H1 (cell line): ENCODE measurements around the gene HACL1. TPM values are rescaled to one million over a fixed set of nuclear protein-coding genes. Genes with fewer than 3 reads are reported as not detected.

Experiments used
- CTCF ChIA-PET: fragments of 300-600 bp; sonication (Branson Sonifier 250); formaldehyde crosslinking; loops from one replicate; lab custom pipeline; 2021; ENCODE audit not compliant: partially characterized antibody; lab: Charles Lee
- POLR2A ChIA-PET: fragments of 300-600 bp; sonication (Branson Sonifier 250); formaldehyde crosslinking; loops from one replicate; lab custom pipeline; 2021; ENCODE audit warnings: inconsistent platforms; ENCODE audit not compliant: partially characterized antibody; lab: Charles Lee
- DNase-seq, 2 experiments: peaks; one replicate each; pipeline versions ENCODE4 v3.0.0 to v3.0.0-alpha.2; 2010 to 2022; ENCODE audit warnings: low spot score in 2 of 2, low read depth in 1 of 2, mixed read lengths in 1 of 2
- FAIRE-seq: peaks from 2 replicates; lab custom pipeline; 2011; peaks lifted over from hg19 to GRCh38; lab: Jason Lieb, UNC
- H2AFZ ChIP-seq: 2 replicates; pipeline ENCODE4 v1.8.1; 2012; ENCODE audit warnings: low read length, inconsistent platforms
- H2AK5ac ChIP-seq: 2 replicates; pipeline ENCODE4 v1.6.1; 2013; ENCODE audit warnings: low read depth, low read length
- H2BK120ac ChIP-seq: replicated peaks from 2 replicates; pipeline ENCODE3; 2013; ENCODE audit warnings: low read depth, low read length, inconsistent platforms
- H2BK12ac ChIP-seq: 2 replicates; pipeline ENCODE4 v1.6.1; 2013; ENCODE audit warnings: low read depth, low read length
- H2BK15ac ChIP-seq: 2 replicates; pipeline ENCODE4 v1.6.1; 2013; ENCODE audit warnings: low read length
- H2BK20ac ChIP-seq: 2 replicates; pipeline ENCODE4 v1.6.1; 2013; ENCODE audit warnings: low read length
- H2BK5ac ChIP-seq: 2 replicates; pipeline ENCODE4 v1.6.1; 2013; ENCODE audit warnings: low read depth, low read length
- H3K14ac ChIP-seq: 2 replicates; pipeline ENCODE4 v1.6.1; 2013; ENCODE audit warnings: inconsistent platforms; ENCODE audit not compliant: insufficient read length
- H3K18ac ChIP-seq: 2 replicates; pipeline ENCODE4 v1.6.1; 2013; ENCODE audit warnings: low read length; ENCODE audit errors: extremely low read depth
- H3K23ac ChIP-seq: 2 replicates; pipeline ENCODE4 v1.6.1; 2013; ENCODE audit warnings: inconsistent platforms; ENCODE audit not compliant: insufficient read length
- H3K23me2 ChIP-seq: 2 replicates; pipeline ENCODE4 v1.6.1; 2013; ENCODE audit warnings: low read depth, low read length
- H3K27ac ChIP-seq: 2 replicates; pipeline ENCODE4 v1.6.1; 2011; ENCODE audit warnings: low read depth, low read length, inconsistent platforms
- H3K27me3 ChIP-seq, 4 experiments: replicated peaks in 1 of 4; 1 replicate in 1 of 4; 2 replicates in 3 of 4; pipeline versions ENCODE4 v1.6.1 to v1.8.1; 2011 to 2013; ENCODE audit warnings: low read length in 3 of 4, mild to moderate bottlenecking in 3 of 4, inconsistent platforms in 2 of 4, mixed read lengths in 2 of 4, moderate library complexity in 1 of 4; ENCODE audit not compliant: control insufficient read depth in 3 of 4, insufficient read depth in 3 of 4; ENCODE audit errors: extremely low read depth in 1 of 4
- H3K36me3 ChIP-seq, 4 experiments: 2 replicates each; pipeline versions ENCODE4 v1.6.1 to v1.8.1; 2011 to 2013; ENCODE audit warnings: mild to moderate bottlenecking in 4 of 4, low read length in 3 of 4, moderate library complexity in 2 of 4, control low read depth in 1 of 4, inconsistent platforms in 1 of 4; ENCODE audit not compliant: insufficient read depth in 4 of 4, control insufficient read depth in 2 of 4
- H3K4ac ChIP-seq: replicated peaks from 2 replicates; pipeline ENCODE3; 2013; ENCODE audit warnings: low read length, low read depth, mixed read lengths, inconsistent platforms; ENCODE audit not compliant: insufficient read length
- H3K4me1 ChIP-seq, 4 experiments: replicated peaks in 1 of 4; 1 replicate in 1 of 4; 2 replicates in 3 of 4; pipeline versions ENCODE4 v1.6.1 to v1.8.1; 2011 to 2013; ENCODE audit warnings: low read length in 3 of 4, inconsistent platforms in 2 of 4, mixed read lengths in 1 of 4; ENCODE audit not compliant: insufficient read depth in 4 of 4, control insufficient read depth in 3 of 4
- H3K4me2 ChIP-seq, 2 experiments: 2 replicates each; pipeline versions ENCODE4 v1.6.1 to v1.8.1; 2011 to 2013; ENCODE audit warnings: low read depth in 2 of 2, low read length in 2 of 2, control low read depth in 1 of 2, inconsistent platforms in 1 of 2, mild to moderate bottlenecking in 1 of 2; ENCODE audit not compliant: insufficient read depth in 1 of 2
- H3K4me3 ChIP-seq, 4 experiments: fragments of 200-600, 300-600 bp in 1 of 4; sonication (generic), shearing (Covaris generic), sonication (Bioruptor Twin) in 1 of 4; 2 replicates each; pipeline versions ENCODE4 v1.5.1 to v1.8.1; 2011 to 2016; ENCODE audit warnings: low read length in 4 of 4, low read depth in 3 of 4, control low read depth in 2 of 4, inconsistent platforms in 2 of 4, mild to moderate bottlenecking in 2 of 4, mixed read lengths in 1 of 4, moderate library complexity in 1 of 4; ENCODE audit not compliant: insufficient read depth in 2 of 4; ENCODE audit errors: extremely low read depth in 1 of 4
- H3K56ac ChIP-seq: replicated peaks from 2 replicates; pipeline ENCODE3; 2013; ENCODE audit warnings: low read depth, mild to moderate bottlenecking, mixed read lengths, low read length, inconsistent platforms; ENCODE audit not compliant: insufficient read length
- H3K79me1 ChIP-seq: 2 replicates; pipeline ENCODE4 v1.6.1; 2013; ENCODE audit warnings: low read depth, low read length, control low read depth
- H3K79me2 ChIP-seq, 2 experiments: 2 replicates each; pipeline versions ENCODE4 v1.6.1 to v1.8.1; 2012 to 2013; ENCODE audit warnings: low read length in 2 of 2, mild to moderate bottlenecking in 2 of 2, inconsistent platforms in 1 of 2; ENCODE audit not compliant: insufficient read depth in 2 of 2, control insufficient read depth in 1 of 2
- H3K9ac ChIP-seq, 4 experiments: replicated peaks in 1 of 4; 1 replicate in 1 of 4; 2 replicates in 3 of 4; pipeline versions ENCODE4 v1.6.1 to v1.8.1; 2011 to 2013; ENCODE audit warnings: low read depth in 3 of 4, low read length in 3 of 4, control low read depth in 2 of 4, mild to moderate bottlenecking in 2 of 4, moderate library complexity in 2 of 4, inconsistent platforms in 1 of 4; ENCODE audit errors: extremely low read depth in 1 of 4
- H3K9me3 ChIP-seq, 2 experiments: 2 replicates each; pipeline versions ENCODE4 v1.6.1 to v1.8.1; 2012 to 2013; ENCODE audit warnings: mild to moderate bottlenecking in 2 of 2, moderate library complexity in 2 of 2, control low read depth in 1 of 2, inconsistent platforms in 1 of 2, low read depth in 1 of 2, low read length in 1 of 2, mixed read lengths in 1 of 2; ENCODE audit not compliant: insufficient read depth in 2 of 2
- H4K20me1 ChIP-seq, 2 experiments: replicated peaks in 1 of 2; 2 replicates each; pipeline versions ENCODE3 to v1.8.1; 2011 to 2013; ENCODE audit warnings: inconsistent platforms in 2 of 2, low read length in 2 of 2, mild to moderate bottlenecking in 1 of 2; ENCODE audit not compliant: insufficient read depth in 2 of 2, control insufficient read depth in 1 of 2
- H4K5ac ChIP-seq: 2 replicates; pipeline ENCODE4 v1.6.1; 2013; ENCODE audit warnings: low read length, low read depth, mixed read lengths, inconsistent platforms; ENCODE audit not compliant: insufficient read length
- H4K8ac ChIP-seq: 2 replicates; pipeline ENCODE4 v1.8.0; 2013; ENCODE audit warnings: mild to moderate bottlenecking, moderate library complexity, low read length, inconsistent platforms; ENCODE audit not compliant: insufficient read depth; ENCODE audit errors: extremely low read depth
- H4K91ac ChIP-seq: replicated peaks from 2 replicates; pipeline ENCODE3; 2013; ENCODE audit warnings: low read length, mixed read lengths, inconsistent platforms; ENCODE audit not compliant: insufficient read length
- E2F6 ChIP-seq: IDR thresholded peaks from 2 replicates; pipeline ENCODE4 v1.6.1; 2012; ENCODE audit warnings: inconsistent platforms
- POLR2A ChIP-seq, 2 experiments: IDR thresholded peaks; 1 replicate in 1 of 2; 2 replicates in 1 of 2; pipeline ENCODE4 v1.6.1; 2011; ENCODE audit warnings: low read depth in 2 of 2, low read length in 2 of 2, mild to moderate bottlenecking in 2 of 2; ENCODE audit errors: control extremely low read depth in 1 of 2
- SP2 ChIP-seq: IDR thresholded peaks from 2 replicates; pipeline ENCODE4 v1.6.1; 2012; ENCODE audit warnings: mild to moderate bottlenecking, low read length, inconsistent platforms
- WGBS, 2 experiments: shearing (Covaris generic) in 1 of 2; methylation state at CpG; one replicate each; pipeline versions ENCODE4 v1.1.6 to v1.1.7; 2013 to 2015; ENCODE audit warnings: low lambda C conversion rate in 2 of 2, mixed read lengths in 2 of 2, inconsistent platforms in 1 of 2, low coverage in 1 of 2, missing lambda C conversion rate in 1 of 2; ENCODE audit not compliant: insufficient replicate concordance in 2 of 2, insufficient coverage in 1 of 2, insufficient read length in 1 of 2; ENCODE audit errors: extremely low coverage in 1 of 2, missing lambda C conversion rate in 1 of 2; 5-methylcytosine and 5-hydroxymethylcytosine counted together
- polyA plus RNA-seq, 7 experiments: library from polyadenylated mRNA; depleted of rRNA in 3 of 7; stranded (reverse) in 5 of 7; unstranded in 2 of 7; fragments of >200 nt in 5 of 7; fragments of 200-250 nt in 2 of 7; gene quantifications; 1 replicate in 5 of 7; 2 replicates in 1 of 7; 4 replicates in 1 of 7; pipeline versions ENCODE4 v1.2.1 to v1.2.3, GENCODE V29; 2011 to 2013; ENCODE audit warnings: missing spikeins in 2 of 7, mixed read lengths in 2 of 7
- total RNA-seq: library from RNA; stranded (reverse); fragmentation: NEBNext Ultra II Directional; extraction: Animal tissue kit (Norgen Biotek cat#: 25700); gene quantifications from 2 replicates; pipeline ENCODE4 v1.2.1, GENCODE V29; 2021

HACL1 gene
- total and polyA plus RNA-seq, 2 of the 8 experiments (the other 6 are each of a cell fraction or from before 2014, with no cell fraction given): 38.2 to 46.0 TPM

GRCh38 chr3:15632212-15632580, 30.8 kb upstream of the HACL1 start:
- H2BK15ac ChIP-seq: 0 out of 2 replicates have a peak overlapping the region, but pooled peaks have one; percentile 19
- CTCF ChIA-PET: interaction anchor here (1.4 to 1.5 kb wide), 3 partner anchors 11 to 74 kb away, joined by 4 to 5 read pairs (median 4); no protein-coding TSS in a partner anchor
- 68% methylated on average over 4 of the region's 4 CpGs; no CpG with 5 or more reads in 1 of the 2 experiments for WGBS, 2 experiments
- peak overlapping the region; percentile 98 for H2BK12ac ChIP-seq
- POLR2A ChIA-PET: interaction anchor here (2.2 to 3.2 kb wide), 2 partner anchors 18 to 31 kb away, joined by 7 to 12 read pairs; partner anchors contain the start of genes BTD and HACL1
- H4K5ac ChIP-seq: peak overlapping the region; percentile 78
- H3K18ac ChIP-seq: peak overlapping the region; percentile 97
- H3K14ac ChIP-seq: no peak overlapping the region
- H3K4me3 ChIP-seq: peak overlapping the region in 1 of 4 experiments; percentile 25; a peak in 1 of 8 replicates
- H2AFZ ChIP-seq: no peak overlapping the region
- peak overlapping the region; percentile 99 for H2BK20ac ChIP-seq
- no peaks in the 10 kb centered on the region for H3K79me2 ChIP-seq
- no peaks in the 10 kb centered on the region for H4K20me1 ChIP-seq
- H3K27me3 ChIP-seq: no peaks in the 10 kb centered on the region
- no peak overlapping the region for H3K23ac ChIP-seq
- no peaks in the 10 kb centered on the region for H3K23me2 ChIP-seq
- H4K8ac ChIP-seq: peak overlapping the region; percentile 53; the same call in 1 of the 2 replicates
- peak overlapping the region; percentile 94 for H3K4ac ChIP-seq
- FAIRE-seq: no peak
- peak overlapping the region; percentile 96; the same call in 1 of the 2 replicates for H2BK5ac ChIP-seq
- peak overlapping the region; percentile 54; the same call in 1 of the 2 replicates for H3K27ac ChIP-seq
- H3K36me3 ChIP-seq: no peaks in the 10 kb centered on the region
- TF ChIP-seq E2F6 (peak; percentile 52; the same call in 1 of the 2 replicates), SP2 (no peak), POLR2A (IDR thresholded peaks at IDR 0.05; ENCODE audit: control extremely low read depth in 1 of 2, low read depth in 2 of 2, low read length in 2 of 2) (no peak)
- TF ChIP-seq, all 59 proteins: peak for 1
- H3K4me2 ChIP-seq: peak overlapping the region; percentile 39 to 59; a peak in 2 of 4 replicates
- H2AK5ac ChIP-seq: peak overlapping the region; percentile 96
- H4K91ac ChIP-seq: peak overlapping the region; percentile 94
- no peak overlapping the region; a peak in 1 of 7 replicates for H3K9ac ChIP-seq
- no peaks in the 10 kb centered on the region for H3K79me1 ChIP-seq
- H3K9me3 ChIP-seq: no peaks in the 10 kb centered on the region
- peak overlapping the region; percentile 55 for H2BK120ac ChIP-seq
- H3K4me1 ChIP-seq: peaks cover 15 to 47% (median 28%) of the 10 kb centered on the region in 4 experiments
- no peak for DNase-seq
- no peak overlapping the region for H3K56ac ChIP-seq
